SIG-M5 treated with dmso at 0.1 percent for 504 hours (cell line): ENCODE results near the gene GSDME.

Experiments used
- DNase-seq: peaks from one replicate; lab custom pipeline; 2025; ENCODE audit not compliant: unreplicated experiment; lab: John Stamatoyannopoulos, UW

The GSDME gene

GRCh38 chr7:24656608-24657007 is 100.7 kb downstream of the GSDME start:
- DNase-seq, result no peak

- no peak for DNase-seq
These were observed 103.0 kb downstream of the GSDME start for GRCh38 chr7:24654305-24654704.

GRCh38 chr7:24653316-24654085 is 103.8 kb downstream of the GSDME start:
- DNase-seq, result no peak

GRCh38 chr7:24652251-24652939 is 104.9 kb downstream of the GSDME start:
- no peak for DNase-seq
